ENCODE results near the gene CES3.
A peak's percentile ranks its signal among the peaks of the same experiment; 100 is the strongest.
"Not testable (repeated sequence)": the region's sequence is repeated elsewhere in the genome, so short reads cannot be mapped to it uniquely, and the experiment has no call there.

CES3 gene

GRCh38 chr16:66946974-66947301, 14.1 kb upstream of the CES3 start:
- DNase-seq (ENCODE audit: low spot score): no peak

GRCh38 chr16:66947302-66948065, 13.6 kb upstream of the CES3 start:
- DNase-seq (ENCODE audit: low spot score): peak; percentile 84

GRCh38 chr16:66948134-66948836, 12.8 kb upstream of the CES3 start:
- DNase-seq (ENCODE audit: low spot score): no peak

GRCh38 chr16:66948837-66949225, 12.2 kb upstream of the CES3 start:
- DNase-seq (ENCODE audit: low spot score): no peak

GRCh38 chr16:66949472-66949871, 11.6 kb upstream of the CES3 start:
- no peak for DNase-seq (ENCODE audit: low spot score)

GRCh38 chr16:66950437-66950836, 10.6 kb upstream of the CES3 start:
- DNase-seq (ENCODE audit: low spot score): no peak

- no peak for DNase-seq (ENCODE audit: low spot score)
These were observed 9.9 kb upstream of the CES3 start for GRCh38 chr16:66950971-66951790.

GRCh38 chr16:66952430-66953110, 8.5 kb upstream of the CES3 start:
- DNase-seq (ENCODE audit: low spot score): no peak

GRCh38 chr16:66953462-66954096, 7.5 kb upstream of the CES3 start:
- DNase-seq (ENCODE audit: low spot score): no peak

GRCh38 chr16:66954097-66954659, 6.9 kb upstream of the CES3 start:
- peak; percentile 65 for DNase-seq (ENCODE audit: low spot score)

GRCh38 chr16:66955363-66956153, 5.5 kb upstream of the CES3 start:
- DNase-seq (ENCODE audit: low spot score): not testable (repeated sequence)

- DNase-seq (ENCODE audit: low spot score): not testable (repeated sequence)
These were observed 5.0 kb upstream of the CES3 start for GRCh38 chr16:66956154-66956457.

- no peak for DNase-seq (ENCODE audit: low spot score)
These were observed 2.0 kb upstream of the CES3 start for GRCh38 chr16:66958857-66959703.

- DNase-seq (ENCODE audit: low spot score): no peak
These were observed 1.3 kb upstream of the CES3 start for GRCh38 chr16:66959704-66960161.

- DNase-seq (ENCODE audit: low spot score): no peak
These were observed 796 bp upstream of the CES3 start for GRCh38 chr16:66960270-66960669.

GRCh38 chr16:66961914-66962313, 848 bp downstream of the CES3 start:
- no peak for DNase-seq (ENCODE audit: low spot score)

GRCh38 chr16:66964049-66964448, 3.0 kb downstream of the CES3 start:
- DNase-seq (ENCODE audit: low spot score): no peak

GRCh38 chr16:66968847-66969246, 7.8 kb downstream of the CES3 start:
- no peak for DNase-seq (ENCODE audit: low spot score)

GRCh38 chr16:66970775-66971720, 10.0 kb downstream of the CES3 start:
- DNase-seq (ENCODE audit: low spot score): no peak

Measured in kidney capillary endothelial cell (primary cell).